GM23338 (cell line): ENCODE results near the gene KRT6A. TPM values are rescaled to one million over a fixed set of nuclear protein-coding genes. Genes with fewer than 3 reads are reported as not detected.

Source experiments
- ATAC-seq: fragments of 200-7000 bp; cut with Tn5 transposase; 3 replicates; pipeline ENCODE4 v1.9.1; 2020
- DNase-seq: peaks from one replicate; pipeline ENCODE4 v3.0.0-alpha.2; 2015; ENCODE audit warnings: low spot score
- H2AFZ ChIP-seq: fragments of 200-600 bp; sonication (generic); 2 replicates; pipeline ENCODE4 v1.8.0; 2016; ENCODE audit warnings: antibody characterized with exemption, mild to moderate bottlenecking, moderate library complexity
- H3F3A ChIP-seq: fragments of 200-600 bp; sonication (generic); replicated peaks from 2 replicates; pipeline ENCODE4 v1.8.0; 2017; ENCODE audit warnings: antibody characterized with exemption, mixed run types, low read depth
- H3K27ac ChIP-seq: fragments of 200-600 bp; sonication (generic); 2 replicates; pipeline ENCODE4 v1.6.1; 2016; ENCODE audit warnings: low read depth
- H3K27me3 ChIP-seq: fragments of 200-600 bp; sonication (generic); 2 replicates; pipeline ENCODE4 v1.8.0; 2016; ENCODE audit warnings: mild to moderate bottlenecking, mixed run types, moderate library complexity; ENCODE audit not compliant: insufficient read depth
- H3K36me3 ChIP-seq: fragments of 200-600 bp; sonication (generic); 2 replicates; pipeline ENCODE4 v1.8.0; 2016; ENCODE audit warnings: mild to moderate bottlenecking; ENCODE audit not compliant: insufficient read depth
- H3K4me1 ChIP-seq: fragments of 200-600 bp; sonication (generic); 2 replicates; pipeline ENCODE4 v1.8.0; 2016; ENCODE audit warnings: mild to moderate bottlenecking, moderate library complexity; ENCODE audit not compliant: insufficient read depth
- H3K4me2 ChIP-seq: fragments of 200-600 bp; sonication (generic); 2 replicates; pipeline ENCODE4 v1.7.1; 2017; ENCODE audit warnings: mixed run types
- H3K4me3 ChIP-seq: fragments of 200-600 bp; sonication (generic); 2 replicates; pipeline ENCODE4 v1.6.1; 2016; ENCODE audit warnings: mixed run types
- H3K79me2 ChIP-seq: fragments of 200-600 bp; sonication (generic); replicated peaks from 2 replicates; pipeline ENCODE4 v1.8.0; 2017; ENCODE audit warnings: mild to moderate bottlenecking; ENCODE audit not compliant: insufficient read depth
- H3K9me2 ChIP-seq: fragments of 200-600 bp; sonication (generic); 2 replicates; pipeline ENCODE4 v1.8.0; 2017; ENCODE audit not compliant: insufficient read depth
- H4K20me1 ChIP-seq: fragments of 200-600 bp; sonication (generic); replicated peaks from 2 replicates; pipeline ENCODE4 v1.8.0; 2017; ENCODE audit warnings: mild to moderate bottlenecking; ENCODE audit not compliant: insufficient read depth
- H3K27ac Mint-ChIP-seq: 2 replicates; pipeline ENCODE4 v1.8.0; 2020; ENCODE audit warnings: inconsistent platforms, mild to moderate bottlenecking, moderate library complexity, mixed read lengths
- H3K27me3 Mint-ChIP-seq: 3 replicates; pipeline ENCODE4 v1.8.0; 2022; ENCODE audit warnings: low read depth, mild to moderate bottlenecking, moderate library complexity, mixed read lengths, inconsistent platforms; ENCODE audit not compliant: insufficient read depth, poor library complexity
- H3K36me3 Mint-ChIP-seq: 3 replicates; pipeline ENCODE4 v1.8.0; 2021; ENCODE audit warnings: low read depth, mild to moderate bottlenecking, inconsistent platforms, moderate library complexity, mixed read lengths
- H3K4me1 Mint-ChIP-seq: 3 replicates; pipeline ENCODE4 v1.8.0; 2020; ENCODE audit warnings: mild to moderate bottlenecking, inconsistent platforms, mixed read lengths
- H3K4me3 Mint-ChIP-seq: 3 replicates; pipeline ENCODE4 v1.8.0; 2021; ENCODE audit warnings: moderate library complexity, mild to moderate bottlenecking, inconsistent platforms, mixed read lengths
- H3K9me3 Mint-ChIP-seq: 3 replicates; pipeline ENCODE4 v1.8.0; 2020; ENCODE audit warnings: moderate library complexity, mild to moderate bottlenecking, inconsistent platforms, mixed read lengths
- CTCF ChIP-seq, 2 experiments: fragments of 200-600 bp in 1 of 2; sonication (generic) in 1 of 2; conservative IDR thresholded peaks; 2 replicates each; pipeline versions ENCODE4 v1.5.1 to v1.6.1; 2016 to 2017; ENCODE audit warnings: antibody characterized with exemption in 2 of 2, low read depth in 2 of 2, mild to moderate bottlenecking in 2 of 2, moderate library complexity in 1 of 2
- ETS1 ChIP-seq: IDR thresholded peaks from 2 replicates; pipeline ENCODE4 v1.6.1; 2016; ENCODE audit warnings: antibody characterized with exemption
- EZH2 ChIP-seq: fragments of 200-600 bp; sonication (generic); IDR thresholded peaks from one replicate; pipeline ENCODE4 v1.8.0; 2017; ENCODE audit warnings: antibody characterized with exemption, mild to moderate bottlenecking, low read depth; ENCODE audit not compliant: unreplicated experiment
- EZH2phosphoT487 ChIP-seq: fragments of 200-600 bp; sonication (generic); IDR thresholded peaks from one replicate; pipeline ENCODE4 v1.8.1; 2018; ENCODE audit warnings: antibody characterized with exemption; ENCODE audit not compliant: unreplicated experiment
- NANOG ChIP-seq: IDR thresholded peaks from 2 replicates; pipeline ENCODE4 v1.6.1; 2016; ENCODE audit warnings: antibody characterized with exemption, borderline replicate concordance
- POLR2AphosphoS5 ChIP-seq: IDR thresholded peaks from 2 replicates; pipeline ENCODE4 v1.6.1; 2016; ENCODE audit warnings: antibody characterized with exemption, low read depth
- REST ChIP-seq: IDR thresholded peaks from one replicate; pipeline ENCODE4 v1.6.1; 2018; ENCODE audit warnings: antibody characterized with exemption; ENCODE audit not compliant: unreplicated experiment
- STAT1 ChIP-seq: IDR thresholded peaks from one replicate; pipeline ENCODE4 v1.6.1; 2016; ENCODE audit warnings: antibody characterized with exemption; ENCODE audit not compliant: unreplicated experiment
- ZNF331 ChIP-seq: fragments of 250-450 bp; sonication (Bioruptor Pico); IDR thresholded peaks from 2 replicates; pipeline ENCODE4 v1.5.0; 2020; ENCODE audit warnings: low read depth, mild to moderate bottlenecking, moderate library complexity
- ZNF462 ChIP-seq: fragments of 250-450 bp; sonication (Bioruptor Pico); IDR thresholded peaks from 2 replicates; pipeline ENCODE4 v1.5.0; 2020; ENCODE audit warnings: mild to moderate bottlenecking, moderate library complexity
- polyA plus RNA-seq: library from polyadenylated mRNA; unstranded; fragments of >200 nt; fragmentation: Nextera tagmentation; extraction: Ambion mirVana; gene quantifications from 2 replicates; pipeline ENCODE4 v1.2.1, GENCODE V29; 2016
- total RNA-seq: library from RNA; depleted of rRNA; stranded (reverse); fragments of >200 nt; shearing (Covaris generic); gene quantifications from 2 replicates; pipeline ENCODE4 v1.2.3, GENCODE V29; 2014

Gene KRT6A
- total and polyA plus RNA-seq, 2 experiments from 2014 or later: not detected

- H3K4me1 Mint-ChIP-seq: no peaks in the 10 kb centered on the region
- no peaks in the 10 kb centered on the region for H3K36me3 ChIP-seq
- H3K4me3 Mint-ChIP-seq: no peak overlapping the region
- ATAC-seq (no peak), DNase-seq (no peak)
- no peaks in the 10 kb centered on the region for H3K27me3 ChIP-seq
- no peaks in the 10 kb centered on the region for H3K4me1 ChIP-seq
- no peaks in the 10 kb centered on the region for H4K20me1 ChIP-seq
- H3K9me2 ChIP-seq: no peaks in the 10 kb centered on the region
- H3K27ac Mint-ChIP-seq: no peak overlapping the region
- TF ChIP-seq ZNF331 (CRISPR knock-in tag): no peak
- no peak for TF ChIP-seq EZH2
- TF ChIP-seq ETS1: no peak
- no peak for TF ChIP-seq STAT1
- TF ChIP-seq CTCF (conservative IDR thresholded peaks at IDR 0.05; ENCODE audit: low read depth in 2 of 2): no peak
- no peak for TF ChIP-seq EZH2phosphoT487
- no peak overlapping the region for H2AFZ ChIP-seq
- no peak overlapping the region for H3K4me3 ChIP-seq
- no peaks in the 10 kb centered on the region for H3K36me3 Mint-ChIP-seq
- H3K27me3 Mint-ChIP-seq: peaks cover 13% of the 10 kb centered on the region
- H3K27ac ChIP-seq: no peak overlapping the region
- H3K4me2 ChIP-seq: no peak overlapping the region
- H3K79me2 ChIP-seq: no peaks in the 10 kb centered on the region
- no peaks in the 10 kb centered on the region for H3F3A ChIP-seq
- H3K9me3 Mint-ChIP-seq: no peaks in the 10 kb centered on the region
Observed at GRCh38 chr12:52537101-52537500, 44.0 kb upstream of the KRT6A start.

- no peak overlapping the region for H3K27ac ChIP-seq
- H4K20me1 ChIP-seq: no peaks in the 10 kb centered on the region
- Mint-ChIP-seq H3K36me3 (no peaks in the 10 kb centered on the region), H3K27ac (no peak overlapping the region), H3K27me3 (peaks cover 11% of the 10 kb centered on the region), H3K9me3 (no peaks in the 10 kb centered on the region), H3K4me3 (no peak overlapping the region), H3K4me1 (no peaks in the 10 kb centered on the region)
- DNase-seq: no peak
- no peak for ATAC-seq
- H3K79me2 ChIP-seq: no peaks in the 10 kb centered on the region
- no peak overlapping the region for H3K4me2 ChIP-seq
- no peaks in the 10 kb centered on the region for H3K9me2 ChIP-seq
- no peaks in the 10 kb centered on the region for H3K27me3 ChIP-seq
- H2AFZ ChIP-seq: no peak overlapping the region
- no peaks in the 10 kb centered on the region for H3F3A ChIP-seq
- H3K36me3 ChIP-seq: no peaks in the 10 kb centered on the region
- H3K4me3 ChIP-seq: no peak overlapping the region
- no peaks in the 10 kb centered on the region for H3K4me1 ChIP-seq
- TF ChIP-seq ZNF331 (CRISPR knock-in tag) (no peak), POLR2AphosphoS5 (no peak), REST (no peak), NANOG (no peak), EZH2 (no peak), ZNF462 (CRISPR knock-in tag) (no peak)
Observed at GRCh38 chr12:52535574-52535973, 42.5 kb upstream of the KRT6A start.
